K562 (cell line): ENCODE results near the gene HDAC7. TPM values are rescaled to one million over a fixed set of nuclear protein-coding genes. Genes with fewer than 3 reads are reported as not detected.

ENCODE experiments used
- BRD4 ChIP-seq: fragments of 200-600 bp; sonication (generic); IDR thresholded peaks from 2 replicates; pipeline ENCODE4 v1.6.1; 2017; ENCODE audit warnings: inconsistent platforms
- CHD1 ChIP-seq: fragments of 200-600 bp; sonication (generic); IDR thresholded peaks from one replicate; pipeline ENCODE4 v1.6.1; 2012; ENCODE audit warnings: mild to moderate bottlenecking, moderate library complexity, low read length, inconsistent platforms
- CREB1 ChIP-seq, 2 experiments: sonication (generic) in 1 of 2; formaldehyde crosslinking in 1 of 2; IDR thresholded peaks; 2 replicates each; pipeline versions ENCODE4 v1.6.1 to v1.8.0; 2012 to 2022; ENCODE audit warnings: inconsistent platforms in 1 of 2, mild to moderate bottlenecking in 1 of 2, missing genetic modification reagents in 1 of 2, moderate library complexity in 1 of 2
- DIDO1 ChIP-seq: fragments of 450-650 bp; IDR thresholded peaks from 2 replicates; pipeline ENCODE4 v1.6.1; 2016; ENCODE audit warnings: low read depth, missing biosample characterization, missing genetic modification characterization
- HMGN3 ChIP-seq: IDR thresholded peaks from 2 replicates; pipeline ENCODE4 v1.6.1; 2011; ENCODE audit warnings: borderline replicate concordance, low read depth, mild to moderate bottlenecking, mixed read lengths, low read length; ENCODE audit not compliant: insufficient read length; ENCODE audit errors: extremely low read depth
- HMGXB4 ChIP-seq: sonication (generic); formaldehyde crosslinking; IDR thresholded peaks from 2 replicates; pipeline ENCODE4 v1.8.1; 2023; ENCODE audit warnings: mild to moderate bottlenecking, missing genetic modification reagents
- JUN ChIP-seq, 2 experiments: sonication (generic) in 1 of 2; formaldehyde crosslinking in 1 of 2; IDR thresholded peaks; 2 replicates each; pipeline versions ENCODE4 v1.6.1 to v1.8.0; 2012 to 2022; ENCODE audit warnings: borderline replicate concordance in 2 of 2, mild to moderate bottlenecking in 2 of 2, improper control_type of control experiment in 1 of 2, low read depth in 1 of 2, low read length in 1 of 2, missing genetic modification reagents in 1 of 2
- KAT7 ChIP-seq: sonication (generic); formaldehyde crosslinking; IDR thresholded peaks from 2 replicates; pipeline ENCODE4 v1.8.0; 2022; ENCODE audit warnings: missing genetic modification reagents, mild to moderate bottlenecking, borderline replicate concordance
- KDM4B ChIP-seq, 2 experiments: fragments of 450-650 bp in 1 of 2; sonication (generic) in 1 of 2; IDR thresholded peaks; 2 replicates each; pipeline ENCODE4 v1.6.1; 2016 to 2017; ENCODE audit warnings: borderline replicate concordance in 2 of 2, antibody characterized with exemption in 1 of 2, low read depth in 1 of 2, mild to moderate bottlenecking in 1 of 2
- MLLT1 ChIP-seq, 2 experiments: fragments of 450-650 bp; IDR thresholded peaks; 2 replicates each; pipeline ENCODE4 v1.6.1; 2016
- SMAD4 ChIP-seq: fragments of 250-450 bp; sonication (Bioruptor Pico); conservative IDR thresholded peaks from 2 replicates; pipeline ENCODE4 v1.8.0; 2021; ENCODE audit warnings: inconsistent platforms, mild to moderate bottlenecking, moderate library complexity
- SRSF9 ChIP-seq: fragments of 200-400 bp; formaldehyde crosslinking; IDR thresholded peaks from 2 replicates; pipeline ENCODE4 v1.6.1; 2017; ENCODE audit warnings: low read depth, low read length, borderline replicate concordance
- ZBTB9 ChIP-seq: fragments of 450-650 bp; formaldehyde crosslinking; IDR thresholded peaks from 2 replicates; pipeline ENCODE4 v1.4.0; 2020; ENCODE audit warnings: mild to moderate bottlenecking, moderate library complexity
- ZC3H11A ChIP-seq: IDR thresholded peaks from 2 replicates; pipeline ENCODE4 v1.6.1; 2012; ENCODE audit warnings: low read depth, low read length, improper control_type of control experiment
- ZKSCAN1 ChIP-seq: fragments of 150-350 bp; IDR thresholded peaks from 2 replicates; pipeline ENCODE4 v1.6.1; 2016; ENCODE audit warnings: low read depth, low read length
- ZNF551 ChIP-seq: fragments of 250-450 bp; sonication (Bioruptor Pico); IDR thresholded peaks from 2 replicates; pipeline ENCODE4 v1.5.0; 2021; ENCODE audit warnings: mild to moderate bottlenecking, moderate library complexity
- ZNF766 ChIP-seq: fragments of 200-800 bp; sonication (Bioruptor generic); conservative IDR thresholded peaks from 2 replicates; pipeline ENCODE4 v1.6.1; 2016; ENCODE audit warnings: missing genetic modification characterization, missing compliant biosample characterization
- polyA plus RNA-seq, 8 experiments: library from polyadenylated mRNA; depleted of rRNA in 4 of 8; stranded (reverse) in 5 of 8; unstranded in 3 of 8; fragments of >200 nt; fragmentation: Nextera tagmentation in 2 of 8; fragmentation: Illumina TruSeq in 1 of 8; extraction: Ambion mirVana in 2 of 8; extraction: Trizol in 1 of 8; gene quantifications; 2 replicates each; pipeline versions ENCODE4 v1.2.1 to v1.2.3, GENCODE V29; 2011 to 2014; ENCODE audit warnings: inconsistent platforms in 1 of 8, missing spikeins in 1 of 8
- total RNA-seq, 7 experiments: library from RNA; depleted of rRNA in 6 of 7; stranded (reverse); fragments of >200 nt in 6 of 7; fragmentation: Illumina TruSeq in 2 of 7; extraction: Trizol in 2 of 7; gene quantifications; 2 replicates each; pipeline versions ENCODE4 v1.2.1 to v1.2.3, GENCODE V29; 2011 to 2021; ENCODE audit warnings: low replicate concordance in 1 of 7

HDAC7 gene
- total and polyA plus RNA-seq, 9 of the 15 experiments (the other 6 are each of a cell fraction or from before 2014, with no cell fraction given): 2.5 to 129 (median 31.1) TPM

- TF ChIP-seq JUN (IDR thresholded peaks at IDR 0.05; ENCODE audit: borderline replicate concordance, low read depth, low read length): no peak
- 0 out of 2 replicates have a peak, but pooled peaks have one; percentile 17 for TF ChIP-seq JUN (CRISPR knock-in tag; IDR thresholded peaks at IDR 0.05; ENCODE audit: borderline replicate concordance)
- TF ChIP-seq SMAD4 (CRISPR knock-in tag): peak; percentile 87
- TF ChIP-seq BRD4: 0 out of 2 replicates have a peak, but pooled peaks have one; percentile 21
- TF ChIP-seq KDM4B (IDR thresholded peaks at IDR 0.05; ENCODE audit: borderline replicate concordance in 2 of 2, low read depth in 1 of 2): 0 out of 4 replicates have a peak, but pooled peaks of 1 of the 2 experiments have one; percentile 49
- TF ChIP-seq HMGN3: peak; percentile 83
- 0 out of 2 replicates have a peak, but pooled peaks have one; percentile 57 for TF ChIP-seq HMGXB4
- no peak for TF ChIP-seq DIDO1 (tag)
- TF ChIP-seq ZNF766 (CRISPR knock-in tag): no peak; the same call in 1 of the 2 replicates
- TF ChIP-seq ZC3H11A: no peak
- peak; percentile 85 for TF ChIP-seq ZBTB9 (CRISPR knock-in tag)
- TF ChIP-seq CHD1: peak; percentile 79
- 0 out of 2 replicates have a peak, but pooled peaks have one; percentile 33 for TF ChIP-seq CREB1 (IDR thresholded peaks at IDR 0.05)
- no peak for TF ChIP-seq CREB1 (CRISPR knock-in tag; IDR thresholded peaks at IDR 0.05)
- TF ChIP-seq ZNF551 (CRISPR knock-in tag): no peak
- 0 out of 4 replicates have a peak, but pooled peaks of 1 of the 2 experiments have one; percentile 26 for TF ChIP-seq MLLT1 (IDR thresholded peaks at IDR 0.05)
- TF ChIP-seq KAT7 (CRISPR knock-in tag): 0 out of 2 replicates have a peak, but pooled peaks have one; percentile 43
- no peak for TF ChIP-seq SRSF9
- TF ChIP-seq ZKSCAN1: no peak
Measured at GRCh38 chr12:47819896-47820630, at the start of gene HDAC7 (continued).
